ENCODE results near the gene APP.

APP gene

DNA sequence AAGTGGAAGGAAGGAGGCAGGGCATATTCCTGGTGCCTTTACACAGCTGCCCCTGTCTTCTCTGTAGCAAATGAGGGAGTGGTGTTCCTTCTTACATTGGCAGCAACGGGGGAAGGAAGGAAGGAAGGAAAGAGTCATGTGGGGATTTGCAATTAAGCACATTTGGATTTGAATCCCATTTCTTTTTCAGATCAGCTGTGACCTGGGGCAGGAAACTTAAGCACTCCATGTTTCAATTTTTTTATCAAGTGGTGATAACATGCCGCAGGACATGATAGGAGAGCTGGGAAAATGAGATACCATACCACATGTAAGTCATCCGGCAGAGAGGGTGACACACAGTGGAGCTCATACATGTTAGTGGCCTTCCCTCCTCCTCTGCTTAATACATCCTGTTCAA is 186.8 kb downstream of the APP start:
- FAIRE-seq (no peak), DNase-seq (ENCODE audit: low spot score) (no peak)

GRCh38 chr21:25980710-25981109 is 189.9 kb downstream of the APP start:
- no peak for FAIRE-seq
- no peak for DNase-seq (ENCODE audit: low spot score)

DNA sequence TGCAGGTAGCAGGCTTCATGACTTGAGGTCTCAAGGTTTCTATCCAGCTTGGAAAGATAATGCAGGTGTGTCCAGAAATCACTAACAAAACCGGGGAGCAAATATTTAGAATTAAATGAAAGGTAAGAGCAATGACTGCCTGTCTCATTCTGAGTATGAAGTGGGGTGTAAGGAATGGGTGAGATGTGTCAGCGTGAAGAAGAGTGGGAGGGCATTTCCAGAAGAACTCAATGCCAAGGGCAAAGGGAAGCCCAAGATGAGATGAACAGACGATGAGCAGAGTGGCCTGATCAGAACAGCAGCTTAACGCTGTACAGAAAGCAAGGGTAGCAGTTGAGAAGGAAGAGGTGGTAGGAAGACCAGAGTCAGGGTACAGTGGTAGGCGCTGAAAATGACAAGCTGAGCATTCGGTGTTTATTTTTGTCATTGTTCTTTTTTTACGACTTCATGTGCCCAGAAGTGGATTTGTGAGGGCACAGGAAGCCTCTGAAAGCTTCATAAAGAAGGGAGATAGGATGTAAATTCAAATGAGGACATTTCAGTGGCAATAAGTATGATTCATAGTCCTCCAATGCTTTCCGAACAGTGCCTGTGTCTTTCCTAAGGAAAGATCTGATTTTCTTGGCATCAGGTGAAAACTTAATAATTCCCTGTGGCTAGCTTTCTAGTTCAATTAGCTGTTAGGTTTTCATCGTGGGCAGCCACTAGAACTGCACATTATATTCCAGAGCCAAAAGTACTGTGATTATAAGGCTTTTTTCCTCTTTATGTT is 190.5 kb downstream of the APP start:
- FAIRE-seq, result no peak
- no peak for DNase-seq (ENCODE audit: low spot score)

DNA sequence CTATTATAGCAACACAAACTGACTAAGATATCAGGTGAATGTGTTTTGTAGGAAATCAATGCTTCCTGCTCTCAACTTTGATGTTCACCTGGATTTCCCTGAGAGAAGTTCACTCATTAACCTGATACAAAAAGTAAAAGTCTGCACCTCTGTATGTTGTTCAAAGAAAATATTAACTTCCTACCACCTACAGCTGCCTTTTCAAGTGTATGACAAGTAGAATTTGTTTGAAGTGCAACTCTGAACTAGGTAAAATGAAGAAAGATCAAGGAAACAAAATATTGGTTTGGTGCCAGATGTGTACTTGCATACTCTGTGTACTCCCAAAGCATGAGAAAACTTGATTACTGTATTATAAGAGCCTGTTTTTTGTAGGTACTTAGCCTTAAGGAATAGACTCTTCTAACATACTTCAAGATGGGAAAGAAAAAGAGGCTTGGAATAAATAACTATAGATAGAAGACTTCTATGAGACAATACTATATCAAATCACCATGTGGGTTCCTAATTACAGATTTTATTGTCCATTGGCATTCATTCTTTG is 193.4 kb downstream of the APP start:
- no peak for DNase-seq (ENCODE audit: low spot score)
- FAIRE-seq, result no peak

DNA sequence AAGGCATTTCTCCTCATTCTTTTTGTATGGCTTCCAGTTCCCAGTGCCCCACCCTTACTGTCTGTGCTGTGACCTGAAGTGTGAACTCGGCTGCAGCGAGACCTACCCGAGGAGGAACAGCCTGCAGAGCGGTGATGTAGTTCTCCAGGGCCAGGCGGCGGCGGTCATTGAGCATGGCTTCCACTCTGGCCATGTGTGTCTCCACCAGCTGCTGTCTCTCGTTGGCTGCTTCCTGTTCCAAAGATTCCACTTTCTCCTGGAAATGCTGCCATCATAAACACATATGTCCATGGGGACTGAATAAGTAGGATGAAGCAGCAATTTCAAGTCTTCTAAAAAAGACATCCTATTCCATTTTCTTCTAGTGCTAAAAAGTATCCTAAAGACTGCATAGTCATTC is 195.6 kb downstream of the APP start:
- FAIRE-seq, result no peak
- no peak for DNase-seq (ENCODE audit: low spot score)

DNA sequence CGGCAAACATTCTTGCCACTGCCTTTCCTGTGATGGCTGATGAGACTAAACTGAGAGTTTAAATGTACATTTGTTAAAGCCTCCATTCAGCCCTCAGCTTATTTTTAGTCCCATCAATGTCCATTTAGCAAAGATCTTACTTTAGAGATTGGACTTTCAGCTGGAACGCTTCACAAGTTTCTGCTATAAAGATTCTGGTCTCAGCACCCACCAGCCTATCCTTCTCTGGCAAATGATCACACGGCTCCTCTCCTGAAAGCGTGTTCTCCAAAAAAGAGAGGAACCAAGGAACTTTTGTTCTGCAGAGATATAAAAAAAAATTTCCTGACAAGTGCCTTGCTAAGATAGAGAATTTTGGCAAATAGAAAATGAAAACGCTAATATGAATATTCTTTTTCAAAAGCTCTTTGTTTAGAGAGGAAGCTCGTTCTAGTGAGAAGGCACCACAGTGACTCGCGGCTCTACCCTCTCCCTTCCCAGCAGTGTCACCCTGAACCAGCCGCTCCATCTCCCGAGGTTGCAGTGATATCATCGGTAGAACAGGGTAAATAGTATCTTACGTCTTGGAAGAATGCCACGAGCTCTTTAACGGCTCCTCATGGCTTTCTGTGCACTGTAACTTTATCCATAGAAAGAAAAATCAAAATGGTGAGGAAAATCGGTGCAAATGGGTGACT is 200.2 kb downstream of the APP start:
- no peak for FAIRE-seq
- DNase-seq (ENCODE audit: low spot score), result no peak

GRCh38 chr21:25967901-25968438 is 202.6 kb downstream of the APP start:
- FAIRE-seq, result no peak
- DNase-seq (ENCODE audit: low spot score), result no peak

DNA sequence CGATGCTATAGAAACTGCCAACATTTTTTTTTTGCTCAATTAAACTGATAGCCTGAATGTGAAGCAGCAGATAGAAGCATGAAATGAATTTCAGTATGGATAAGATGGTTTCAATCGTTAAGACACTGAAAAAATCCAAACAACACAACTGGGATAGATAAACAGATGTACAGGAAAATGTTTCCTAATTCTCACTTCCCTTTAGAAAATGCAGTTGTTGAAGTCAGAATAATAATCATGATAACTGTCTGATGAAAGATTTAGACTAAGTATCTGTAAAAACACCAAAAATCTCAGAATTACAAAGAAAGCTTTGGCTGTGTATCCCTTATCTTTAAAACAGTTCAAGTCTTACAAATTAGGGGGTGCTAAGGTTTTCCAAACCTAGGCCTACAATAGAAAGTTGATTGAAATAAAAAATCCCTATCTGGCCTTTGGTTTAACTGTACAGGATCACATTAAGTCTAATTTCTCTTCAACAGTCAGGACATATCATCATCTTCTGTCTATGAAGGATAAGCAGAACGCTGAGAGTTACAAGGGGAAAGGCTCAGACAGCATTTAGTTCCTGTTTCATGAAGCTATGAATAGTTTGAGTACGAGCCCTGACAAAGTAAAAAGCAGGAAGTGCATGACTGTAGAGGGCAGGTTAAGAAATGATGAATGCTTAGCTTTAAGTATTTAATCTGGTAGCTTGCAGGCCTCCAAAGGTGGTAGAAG is 203.2 kb downstream of the APP start:
- FAIRE-seq, result no peak
- DNase-seq (ENCODE audit: low spot score), result no peak

DNA sequence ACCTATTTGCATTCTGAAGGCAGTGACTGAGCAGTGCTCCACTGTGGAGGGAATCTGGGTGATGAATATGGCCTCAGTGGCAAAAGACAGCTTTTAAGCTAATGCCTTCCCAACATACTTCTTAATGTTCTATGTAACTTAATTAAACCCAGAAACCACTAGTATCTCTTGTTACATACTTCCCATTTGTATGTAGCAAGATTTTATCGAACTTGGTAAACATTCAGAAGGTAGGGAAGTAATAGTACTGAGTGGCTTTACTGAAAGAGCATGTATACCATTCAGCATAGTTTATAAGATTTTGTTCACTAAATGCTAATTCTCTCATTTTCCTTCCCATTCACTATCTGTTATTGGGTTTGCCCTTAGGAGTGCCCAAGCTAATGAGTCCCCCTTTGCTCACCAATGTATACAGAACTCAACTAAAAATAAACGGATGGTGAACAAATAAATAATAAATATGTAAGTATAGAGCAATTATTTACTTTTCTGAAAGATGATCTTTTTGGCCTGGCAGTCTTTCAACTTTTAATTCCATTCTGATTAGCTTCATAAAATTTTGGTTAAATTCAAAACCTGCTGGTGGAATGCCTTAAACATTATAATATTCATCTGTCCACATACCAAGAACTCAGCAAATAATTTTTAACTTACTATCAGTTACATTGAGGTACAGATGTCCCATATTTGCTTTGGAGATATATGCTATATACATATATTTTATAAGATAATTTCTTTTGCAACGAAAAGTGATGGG is 204.4 kb downstream of the APP start:
- DNase-seq (ENCODE audit: low spot score), result no peak
- FAIRE-seq, result no peak

DNA sequence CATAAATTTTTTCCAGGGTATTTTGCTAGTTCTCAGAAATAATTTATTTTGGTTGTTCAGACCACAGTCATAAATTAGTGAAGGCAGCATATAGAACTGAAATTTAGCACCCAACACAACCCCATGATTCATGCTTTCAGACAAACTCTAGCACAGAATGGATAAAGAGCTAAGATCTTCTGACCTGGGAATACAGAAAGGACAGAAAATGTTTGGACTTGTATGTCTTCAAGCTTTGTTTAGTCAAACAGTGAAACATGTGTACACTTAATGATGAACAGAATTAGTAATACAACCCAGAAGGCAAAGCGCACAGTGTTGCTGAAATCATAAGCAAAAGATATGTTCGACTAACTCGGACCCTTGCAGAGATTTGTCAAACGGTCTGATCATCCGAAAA is 205.6 kb downstream of the APP start:
- DNase-seq (ENCODE audit: low spot score), result no peak
- no peak for FAIRE-seq

GRCh38 chr21:25964015-25964414 is 206.6 kb downstream of the APP start:
- no peak for DNase-seq (ENCODE audit: low spot score)
- FAIRE-seq, result no peak

DNA sequence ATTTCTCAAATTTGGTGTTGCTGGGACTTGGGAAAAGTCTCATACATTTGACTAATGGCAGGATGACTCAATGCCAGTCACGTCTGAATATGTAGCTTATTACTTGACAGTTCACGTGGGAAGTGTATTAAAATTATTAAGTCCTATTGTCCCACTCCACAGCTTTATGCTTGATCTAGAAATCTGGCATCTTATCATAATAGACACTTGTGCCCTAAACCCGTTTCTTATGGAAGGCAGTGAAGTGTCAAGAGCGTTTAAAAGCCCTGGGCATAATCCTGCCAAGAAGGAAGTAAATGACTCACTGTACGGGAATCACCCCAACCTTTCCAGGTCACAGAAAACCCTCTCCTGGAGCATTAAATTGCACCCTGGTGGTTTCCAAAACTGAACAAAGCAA is 207.4 kb downstream of the APP start:
- DNase-seq (ENCODE audit: low spot score) (peak; percentile 30), FAIRE-seq (no peak)

DNA sequence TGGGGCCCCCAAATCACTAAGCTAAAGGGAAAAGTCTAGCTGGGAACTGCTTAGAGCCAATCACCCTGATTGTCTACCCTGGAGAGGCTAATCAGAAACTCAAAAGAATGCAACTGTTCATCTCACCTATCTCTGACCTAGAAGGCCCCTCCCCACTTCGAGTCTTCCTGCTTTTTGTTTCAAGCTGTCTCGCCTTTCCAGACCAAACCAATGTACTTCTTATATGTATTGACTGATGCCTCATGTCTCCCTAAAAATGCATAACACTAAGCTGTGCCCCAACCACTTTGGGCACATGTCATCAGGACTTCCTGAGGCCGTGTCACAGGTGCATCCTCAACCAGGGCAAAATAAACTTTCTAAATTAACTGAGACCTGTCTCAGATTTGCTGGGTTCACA is 209.5 kb downstream of the APP start:
- no peak for DNase-seq (ENCODE audit: low spot score)
- no peak for FAIRE-seq

- FAIRE-seq, result no peak
- no peak for DNase-seq (ENCODE audit: low spot score)
Observed at GRCh38 chr21:25960402-25960801, 210.2 kb downstream of the APP start.

GRCh38 chr21:25959799-25960198 is 210.8 kb downstream of the APP start:
- DNase-seq (ENCODE audit: low spot score) (no peak), FAIRE-seq (no peak)

DNA sequence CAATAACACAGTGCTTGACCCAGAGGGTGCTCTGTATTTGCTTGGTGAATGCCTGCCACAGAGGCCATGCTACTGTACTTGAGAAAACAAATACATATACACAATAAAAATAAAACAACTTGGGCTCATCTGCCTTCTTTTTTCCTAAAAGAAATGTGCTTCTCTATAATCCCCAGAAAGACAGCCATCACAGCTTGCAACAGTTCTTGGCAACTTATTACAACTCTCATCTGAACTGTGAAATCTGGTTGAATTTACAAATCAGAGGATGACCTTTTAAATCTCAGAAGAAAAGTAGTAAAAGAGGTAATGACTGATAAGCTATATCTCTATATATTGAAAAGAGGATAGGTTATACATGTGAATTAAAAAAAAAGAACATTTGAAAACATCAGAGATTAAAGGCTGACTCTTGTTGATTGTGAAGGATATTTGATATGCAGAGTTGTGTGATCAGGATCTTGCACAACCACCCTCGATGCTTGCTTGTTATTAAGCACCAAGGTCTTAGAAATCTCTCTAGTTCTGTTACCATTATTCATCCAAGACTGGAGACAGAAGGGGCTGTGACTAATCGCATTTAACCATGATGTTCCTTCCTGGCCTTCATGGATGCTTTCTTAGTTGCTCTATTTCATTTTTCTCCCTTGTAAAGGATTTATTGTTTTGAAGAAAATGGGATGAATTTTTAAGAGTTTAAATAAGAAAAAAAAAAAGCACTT is 213.4 kb downstream of the APP start:
- DNase-seq (ENCODE audit: low spot score), result no peak
- FAIRE-seq, result no peak

- FAIRE-seq (no peak), DNase-seq (ENCODE audit: low spot score) (no peak)
Observed at GRCh38 chr21:25955646-25956045, 214.9 kb downstream of the APP start.

DNA sequence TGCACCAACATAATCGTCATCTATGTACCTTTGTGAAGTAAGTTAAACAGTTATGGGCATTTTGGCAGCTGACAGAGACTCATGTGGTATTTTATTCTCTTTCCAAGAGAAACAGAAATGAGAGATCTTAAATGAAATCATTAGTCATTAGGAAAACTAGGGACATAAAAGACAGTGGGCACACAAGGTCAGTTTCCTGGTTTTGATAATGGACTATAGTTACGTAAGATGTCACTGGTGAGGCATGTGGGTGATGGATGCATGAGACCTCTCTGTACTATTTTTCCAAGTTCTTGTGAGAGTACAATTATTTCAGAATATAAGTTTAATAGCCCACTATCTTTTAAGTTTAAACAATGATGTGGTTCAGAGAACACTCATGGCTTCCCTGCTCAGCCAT is 216.9 kb downstream of the APP start:
- no peak for FAIRE-seq
- DNase-seq (ENCODE audit: low spot score), result no peak

DNA sequence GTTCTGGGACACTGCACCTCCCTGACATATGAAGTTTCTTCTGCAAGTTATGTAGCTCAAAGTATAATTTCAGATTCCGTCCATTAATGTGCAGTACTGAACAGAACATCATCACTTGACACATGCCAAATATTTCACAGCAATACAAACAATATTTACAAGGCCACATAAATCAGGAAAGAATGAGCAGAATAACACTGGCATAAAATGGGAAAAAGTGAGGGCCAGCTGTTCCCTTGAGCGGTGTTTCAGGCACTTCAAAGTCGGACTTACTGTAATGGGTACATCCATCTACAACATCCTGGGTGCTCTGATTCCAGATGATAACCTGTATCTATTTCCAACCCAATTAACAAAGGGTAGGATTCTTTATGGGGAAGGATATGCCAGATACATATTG is 217.4 kb downstream of the APP start:
- DNase-seq (ENCODE audit: low spot score), result no peak
- FAIRE-seq, result no peak

DNA sequence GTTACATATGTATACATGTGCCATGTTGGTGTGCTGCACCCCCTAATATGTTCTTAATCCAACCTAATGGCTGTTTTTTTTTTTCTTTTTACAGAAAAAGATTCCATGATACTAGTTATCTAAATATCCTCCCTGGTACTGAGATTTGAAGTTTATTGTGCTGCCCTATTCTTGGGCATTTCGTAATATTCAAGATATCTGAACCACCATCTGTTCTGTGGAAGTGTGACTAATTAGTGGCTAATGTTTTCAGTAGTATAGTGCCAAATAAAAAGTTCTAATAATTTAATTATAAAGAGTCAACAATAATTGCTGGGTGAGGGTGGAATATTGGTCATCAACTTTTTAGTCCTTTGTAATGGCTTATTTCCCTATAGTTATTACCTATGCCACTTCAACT is 218.3 kb downstream of the APP start:
- DNase-seq (ENCODE audit: low spot score), result no peak
- FAIRE-seq, result no peak

GRCh38 chr21:25949701-25950100 is 220.9 kb downstream of the APP start:
- no peak for DNase-seq (ENCODE audit: low spot score)
- FAIRE-seq, result no peak
